ENCODE measurements around the gene CPSF4.

GRCh38 chr7:99447943-99448342, 9.2 kb downstream of the CPSF4 start:
- TF ChIP-seq POLR2AphosphoS5 (IDR thresholded peaks at IDR 0.05; ENCODE audit: borderline replicate concordance, low read depth, low read length): no peak
- TF ChIP-seq EZH2 (IDR thresholded peaks at IDR 0.05): no peak

Data from SK-N-MC (cell line).